HFFc6 (cell line): ENCODE results near the gene PTGS1. TPM values are rescaled to one million over a fixed set of nuclear protein-coding genes. Genes with fewer than 3 reads are reported as not detected.

Experiments
- DNase-seq: peaks from one replicate; pipeline ENCODE4 v3.0.0-alpha.2; 2018
- H3K27ac Mint-ChIP-seq: 2 replicates; pipeline ENCODE4 v1.8.0; 2020; ENCODE audit warnings: mild to moderate bottlenecking, mixed read lengths
- H3K27me3 Mint-ChIP-seq: 2 replicates; pipeline ENCODE4 v1.8.0; 2021; ENCODE audit warnings: mild to moderate bottlenecking, moderate library complexity, mixed read lengths; ENCODE audit not compliant: insufficient read depth
- H3K36me3 Mint-ChIP-seq: 2 replicates; pipeline ENCODE4 v1.8.0; 2021; ENCODE audit warnings: low read depth, mixed read lengths
- H3K4me1 Mint-ChIP-seq: 2 replicates; pipeline ENCODE4 v1.8.0; 2020; ENCODE audit warnings: low read depth, mixed read lengths
- H3K4me3 Mint-ChIP-seq: 2 replicates; pipeline ENCODE4 v1.8.0; 2020; ENCODE audit warnings: mild to moderate bottlenecking, moderate library complexity, mixed read lengths
- H3K9me3 Mint-ChIP-seq: 2 replicates; pipeline ENCODE4 v1.8.0; 2020; ENCODE audit warnings: mild to moderate bottlenecking, mixed read lengths
- total RNA-seq, 6 experiments: library from RNA; stranded (reverse); fragmentation: NEBNext Ultra II Directional; extraction: Animal tissue kit (Norgen Biotek cat#: 25700); gene quantifications; 2 replicates in 1 of 6; 3 replicates in 5 of 6; pipeline ENCODE4 v1.2.3, GENCODE V29; 2021
- TF ChIP-seq, protein P1 (sequence below): fragments of 200-600 bp; sonication (generic); IDR thresholded peaks from 2 replicates; pipeline ENCODE4 v1.5.0; 2021; ENCODE audit warnings: antibody characterized with exemption, mild to moderate bottlenecking

PTGS1 gene
- total RNA-seq, 6 experiments from 2014 or later: 33.0 to 122 (median 102) TPM

- Mint-ChIP-seq H3K4me3 (no peak overlapping the region), H3K27me3 (peaks cover 2% of the 10 kb centered on the region), H3K4me1 (peaks cover 6% of the 10 kb centered on the region), H3K27ac (no peak overlapping the region), H3K36me3 (peaks cover 9% of the 10 kb centered on the region), H3K9me3 (no peaks in the 10 kb centered on the region)
- TF ChIP-seq, protein P1, sequence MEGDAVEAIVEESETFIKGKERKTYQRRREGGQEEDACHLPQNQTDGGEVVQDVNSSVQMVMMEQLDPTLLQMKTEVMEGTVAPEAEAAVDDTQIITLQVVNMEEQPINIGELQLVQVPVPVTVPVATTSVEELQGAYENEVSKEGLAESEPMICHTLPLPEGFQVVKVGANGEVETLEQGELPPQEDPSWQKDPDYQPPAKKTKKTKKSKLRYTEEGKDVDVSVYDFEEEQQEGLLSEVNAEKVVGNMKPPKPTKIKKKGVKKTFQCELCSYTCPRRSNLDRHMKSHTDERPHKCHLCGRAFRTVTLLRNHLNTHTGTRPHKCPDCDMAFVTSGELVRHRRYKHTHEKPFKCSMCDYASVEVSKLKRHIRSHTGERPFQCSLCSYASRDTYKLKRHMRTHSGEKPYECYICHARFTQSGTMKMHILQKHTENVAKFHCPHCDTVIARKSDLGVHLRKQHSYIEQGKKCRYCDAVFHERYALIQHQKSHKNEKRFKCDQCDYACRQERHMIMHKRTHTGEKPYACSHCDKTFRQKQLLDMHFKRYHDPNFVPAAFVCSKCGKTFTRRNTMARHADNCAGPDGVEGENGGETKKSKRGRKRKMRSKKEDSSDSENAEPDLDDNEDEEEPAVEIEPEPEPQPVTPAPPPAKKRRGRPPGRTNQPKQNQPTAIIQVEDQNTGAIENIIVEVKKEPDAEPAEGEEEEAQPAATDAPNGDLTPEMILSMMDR: no peak
- DNase-seq: no peak
These were observed 39.3 kb upstream of the PTGS1 start for GRCh38 chr9:122331523-122331927.

DNA sequence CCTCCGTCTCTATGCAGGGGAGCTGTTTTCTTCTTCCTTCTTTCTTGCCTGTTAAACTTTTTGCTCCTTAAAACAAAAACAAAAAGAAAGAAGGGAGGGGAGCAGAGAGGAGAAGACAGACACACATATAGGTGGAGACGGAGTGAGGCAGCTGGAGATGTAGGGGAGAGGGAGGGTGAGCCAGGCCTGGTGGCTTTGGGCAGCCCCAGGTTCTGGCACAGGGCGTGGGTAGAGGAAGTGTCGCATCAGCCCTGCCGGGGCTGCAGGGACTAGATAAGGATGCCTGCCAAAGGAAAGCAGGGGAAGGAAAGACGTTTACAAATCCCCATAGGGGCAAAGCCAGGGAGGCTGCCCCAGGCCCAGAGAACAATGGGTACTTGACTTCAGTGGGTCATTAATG lies 38.7 kb upstream of the PTGS1 start:
- peaks cover 9% of the 10 kb centered on the region for H3K36me3 Mint-ChIP-seq
- DNase-seq: no peak
- peaks cover 2% of the 10 kb centered on the region for H3K27me3 Mint-ChIP-seq

GRCh38 chr9:122332644-122333043 lies 38.2 kb upstream of the PTGS1 start:
- no peak for DNase-seq
- peaks cover 9% of the 10 kb centered on the region for H3K36me3 Mint-ChIP-seq
- no peak overlapping the region for H3K4me3 Mint-ChIP-seq
- peaks cover 6% of the 10 kb centered on the region for H3K4me1 Mint-ChIP-seq
- peaks cover 4% of the 10 kb centered on the region for H3K27me3 Mint-ChIP-seq
- TF ChIP-seq, protein P1: no peak
- H3K9me3 Mint-ChIP-seq: no peaks in the 10 kb centered on the region
- H3K27ac Mint-ChIP-seq: no peak overlapping the region

More for the DNA sequence above, 38.7 kb upstream of the PTGS1 start:
- no peak overlapping the region for H3K27ac Mint-ChIP-seq
- peaks cover 6% of the 10 kb centered on the region for H3K4me1 Mint-ChIP-seq
- TF ChIP-seq, protein P1: no peak
- no peaks in the 10 kb centered on the region for H3K9me3 Mint-ChIP-seq
- no peak overlapping the region for H3K4me3 Mint-ChIP-seq

DNA sequence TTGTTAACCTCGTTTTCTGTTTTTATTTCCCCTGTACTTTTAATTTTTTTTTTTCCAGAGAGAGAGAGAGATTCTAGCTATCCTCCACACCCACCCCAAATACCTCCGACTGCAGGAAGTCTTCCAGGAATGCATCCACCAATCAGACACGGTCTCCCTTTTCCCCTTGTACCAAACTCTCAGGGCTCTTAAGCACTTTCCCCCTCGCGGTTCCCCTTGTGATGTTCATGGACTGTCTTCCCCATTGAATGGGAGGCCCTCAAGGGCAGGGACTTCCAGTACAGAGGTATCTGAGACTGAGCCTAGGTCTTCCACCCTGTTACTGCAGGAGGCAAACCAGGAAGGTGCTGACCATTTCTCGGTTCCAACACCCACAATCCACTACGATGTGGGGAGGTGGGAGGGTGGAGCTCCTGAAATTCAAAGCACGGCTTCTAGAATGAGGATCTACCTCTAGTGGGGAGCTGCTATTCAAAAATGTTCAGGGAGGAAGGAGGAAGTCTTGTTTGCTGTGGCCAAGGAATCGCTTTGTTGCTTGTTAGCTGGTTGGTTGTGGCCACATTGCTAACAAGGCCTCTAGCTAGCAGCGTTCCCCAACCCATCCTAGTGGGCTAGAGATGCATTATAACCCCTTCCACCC lies 37.5 kb upstream of the PTGS1 start:
- peaks cover 9% of the 10 kb centered on the region for H3K36me3 Mint-ChIP-seq
- H3K9me3 Mint-ChIP-seq: no peaks in the 10 kb centered on the region
- H3K4me3 Mint-ChIP-seq: no peak overlapping the region
- no peak overlapping the region for H3K27ac Mint-ChIP-seq
- no peak for DNase-seq
- peaks cover 6% of the 10 kb centered on the region for H3K4me1 Mint-ChIP-seq
- H3K27me3 Mint-ChIP-seq: peaks cover 5% of the 10 kb centered on the region
- TF ChIP-seq, protein P1: no peak

- H3K27ac Mint-ChIP-seq: no peak overlapping the region
- H3K9me3 Mint-ChIP-seq: no peaks in the 10 kb centered on the region
- H3K27me3 Mint-ChIP-seq: peaks cover 12% of the 10 kb centered on the region; the same call in 1 of the 2 replicates
- peaks cover 10% of the 10 kb centered on the region for H3K4me1 Mint-ChIP-seq
- no peak overlapping the region for H3K4me3 Mint-ChIP-seq
- DNase-seq: no peak
- TF ChIP-seq, protein P1: no peak
- no peaks in the 10 kb centered on the region for H3K36me3 Mint-ChIP-seq
These were observed 35.9 kb upstream of the PTGS1 start for GRCh38 chr9:122334916-122335315.
